ENCODE data around the gene PRKG1.

PRKG1 gene

GRCh38 chr10:51342381-51342780 lies 268.1 kb downstream of the PRKG1 start:
- ATAC-seq (ENCODE audit: insufficient read depth, low read depth), result no peak
- H3K9me3 ChIP-seq (ENCODE audit: insufficient read depth, low read length, severe bottlenecking), result no peaks in the 10 kb centered on the region
- TF ChIP-seq EZH2 (IDR thresholded peaks at IDR 0.05; ENCODE audit: borderline replicate concordance, low read depth, low read length, severe bottlenecking) (no peak), CTCF (IDR thresholded peaks at IDR 0.05; ENCODE audit: borderline replicate concordance, extremely low read depth, low read length, poor library complexity, severe bottlenecking) (no peak)

GRCh38 chr10:51343391-51343790 lies 269.1 kb downstream of the PRKG1 start:
- H3K27me3 ChIP-seq (ENCODE audit: insufficient read depth, low read length, poor library complexity), result no peaks in the 10 kb centered on the region
- no peak overlapping the region for H3K27ac ChIP-seq (ENCODE audit: low read length)
- DNase-seq (no peak), ATAC-seq (ENCODE audit: insufficient read depth, low read depth) (no peak)
- no peak overlapping the region for H2AFZ ChIP-seq (ENCODE audit: low read depth, low read length)
- H3K9ac ChIP-seq (ENCODE audit: low read depth, low read length), result no peak overlapping the region
- H3K4me3 ChIP-seq (ENCODE audit: low read depth in 1 of 2, low read length in 2 of 2), result no peak overlapping the region
- H4K20me1 ChIP-seq (ENCODE audit: insufficient read depth, low read length), result no peaks in the 10 kb centered on the region
- H3K9me3 ChIP-seq (ENCODE audit: insufficient read depth, low read length, severe bottlenecking), result no peaks in the 10 kb centered on the region
- no peak overlapping the region for H3K4me2 ChIP-seq (ENCODE audit: insufficient read depth, low read length)
- no peaks in the 10 kb centered on the region for H3K79me2 ChIP-seq (ENCODE audit: insufficient read depth, low read length)
- H3K36me3 ChIP-seq (ENCODE audit: insufficient read depth, low read length), result no peaks in the 10 kb centered on the region
- H3K4me1 ChIP-seq (ENCODE audit: insufficient read depth, low read length), result no peaks in the 10 kb centered on the region
- no peak for TF ChIP-seq EZH2 (IDR thresholded peaks at IDR 0.05; ENCODE audit: borderline replicate concordance, low read depth, low read length, severe bottlenecking)
- no peak for TF ChIP-seq CTCF (IDR thresholded peaks at IDR 0.05; ENCODE audit: borderline replicate concordance, extremely low read depth, low read length, poor library complexity, severe bottlenecking)

More at GRCh38 chr10:51342381-51342780, 268.1 kb downstream of the PRKG1 start:
- Histone ChIP-seq H3K4me1 (ENCODE audit: insufficient read depth, low read length) (no peaks in the 10 kb centered on the region), H3K27me3 (ENCODE audit: insufficient read depth, low read length, poor library complexity) (no peaks in the 10 kb centered on the region), H4K20me1 (ENCODE audit: insufficient read depth, low read length) (no peaks in the 10 kb centered on the region), H3K27ac (ENCODE audit: low read length) (no peak overlapping the region), H3K4me2 (ENCODE audit: insufficient read depth, low read length) (no peak overlapping the region), H3K79me2 (ENCODE audit: insufficient read depth, low read length) (no peaks in the 10 kb centered on the region), H3K4me3 (ENCODE audit: low read depth in 1 of 2, low read length in 2 of 2) (no peak overlapping the region), H3K9ac (ENCODE audit: low read depth, low read length) (no peak overlapping the region), H3K36me3 (ENCODE audit: insufficient read depth, low read length) (no peaks in the 10 kb centered on the region), H2AFZ (ENCODE audit: low read depth, low read length) (no peak overlapping the region)
- no peak for DNase-seq

- no peaks in the 10 kb centered on the region for H3K9me3 ChIP-seq (ENCODE audit: insufficient read depth, low read length, severe bottlenecking)
- H2AFZ ChIP-seq (ENCODE audit: low read depth, low read length), result no peak overlapping the region
- ATAC-seq (ENCODE audit: insufficient read depth, low read depth), result no peak
- no peak for TF ChIP-seq EZH2 (IDR thresholded peaks at IDR 0.05; ENCODE audit: borderline replicate concordance, low read depth, low read length, severe bottlenecking)
- TF ChIP-seq CTCF (IDR thresholded peaks at IDR 0.05; ENCODE audit: borderline replicate concordance, extremely low read depth, low read length, poor library complexity, severe bottlenecking), result no peak
- H3K9ac ChIP-seq (ENCODE audit: low read depth, low read length), result no peak overlapping the region
- no peak overlapping the region for H3K4me3 ChIP-seq (ENCODE audit: low read depth in 1 of 2, low read length in 2 of 2)
- no peaks in the 10 kb centered on the region for H3K36me3 ChIP-seq (ENCODE audit: insufficient read depth, low read length)
- H3K4me2 ChIP-seq (ENCODE audit: insufficient read depth, low read length), result no peak overlapping the region
- H3K27ac ChIP-seq (ENCODE audit: low read length), result no peak overlapping the region
- H3K4me1 ChIP-seq (ENCODE audit: insufficient read depth, low read length), result no peaks in the 10 kb centered on the region
- H3K27me3 ChIP-seq (ENCODE audit: insufficient read depth, low read length, poor library complexity), result no peaks in the 10 kb centered on the region
- H4K20me1 ChIP-seq (ENCODE audit: insufficient read depth, low read length), result no peaks in the 10 kb centered on the region
- H3K79me2 ChIP-seq (ENCODE audit: insufficient read depth, low read length), result no peaks in the 10 kb centered on the region
- no peak for DNase-seq
These were observed 270.1 kb downstream of the PRKG1 start for GRCh38 chr10:51344371-51344770.

- TF ChIP-seq EZH2 (IDR thresholded peaks at IDR 0.05; ENCODE audit: borderline replicate concordance, low read depth, low read length, severe bottlenecking), result no peak
- TF ChIP-seq CTCF (IDR thresholded peaks at IDR 0.05; ENCODE audit: borderline replicate concordance, extremely low read depth, low read length, poor library complexity, severe bottlenecking), result no peak
- H3K27me3 ChIP-seq (ENCODE audit: insufficient read depth, low read length, poor library complexity), result no peaks in the 10 kb centered on the region
- H3K4me3 ChIP-seq (ENCODE audit: low read depth in 1 of 2, low read length in 2 of 2), result no peak overlapping the region
These were observed 274.3 kb downstream of the PRKG1 start for GRCh38 chr10:51348622-51349021.

More at GRCh38 chr10:51348622-51349021, 274.3 kb downstream of the PRKG1 start:
- H3K27ac ChIP-seq (ENCODE audit: low read length), result no peak overlapping the region
- H2AFZ ChIP-seq (ENCODE audit: low read depth, low read length), result no peak overlapping the region
- no peaks in the 10 kb centered on the region for H3K9me3 ChIP-seq (ENCODE audit: insufficient read depth, low read length, severe bottlenecking)
- H3K4me1 ChIP-seq (ENCODE audit: insufficient read depth, low read length), result no peaks in the 10 kb centered on the region
- H4K20me1 ChIP-seq (ENCODE audit: insufficient read depth, low read length), result no peaks in the 10 kb centered on the region
- no peaks in the 10 kb centered on the region for H3K79me2 ChIP-seq (ENCODE audit: insufficient read depth, low read length)
- H3K4me2 ChIP-seq (ENCODE audit: insufficient read depth, low read length), result no peak overlapping the region
- no peaks in the 10 kb centered on the region for H3K36me3 ChIP-seq (ENCODE audit: insufficient read depth, low read length)
- no peak overlapping the region for H3K9ac ChIP-seq (ENCODE audit: low read depth, low read length)
- ATAC-seq (ENCODE audit: insufficient read depth, low read depth) (no peak), DNase-seq (no peak)
